Heart left ventricle (tissue), 13 donors: ENCODE results near the gene CLSTN2.

Experiments used
- CTCF ChIP-seq, 12 donors: fragments of 200-600 bp; sonication (generic) in 4 of 12; IDR thresholded peaks; one replicate each; pipeline versions ENCODE4 v1.5.0 to v1.8.0; 2018 to 2022; ENCODE audit warnings: antibody characterized with exemption in 12 of 12, mild to moderate bottlenecking in 5 of 12
- POLR2A ChIP-seq, 2 donors: fragments of 450-650 bp; IDR thresholded peaks; one replicate each; pipeline ENCODE4 v1.6.1; 2017; ENCODE audit warnings: antibody characterized with exemption in 2 of 2, mild to moderate bottlenecking in 2 of 2, moderate library complexity in 2 of 2
- donor health status: ischemic (EF 13 %, LVEDD 7.1; RV severe dilation, severe dysfunction).
- donor health status: DM: no; HTN: yes; CAD: no.
- donor health status: DM: no; HTN: no; CAD: no.
- donor health status: ischemic (EF 25% LVEDD 6.9; RV normal size, moderate dysfunction).
- donor health status: ischemic (EF 25% LVEDD 5.7; RV mildly dilated, moderate dysfunction).
- donor health status: ischemic (EF 35%, LVEDD 5.7; RV mildly dilated, moderate dysfunction).
- donor health status: nonischemic (EF 11% LVEDD 7.7; RV severe dilation, severe dysfunction).
- donor health status: DM: yes; HTN: yes; CAD: no.
- donor health status: PGD.
- donor health status: ischemic (EF 29% LVEDD 5.4; RV normal size, mild dysfunction).
- donor health status: nonischemic (EF 23%, LVEDD 6.1; RV moderate dilation, normal function).

GRCh38 chr3:140341203-140341602 is 406.2 kb downstream of the CLSTN2 start:
- TF ChIP-seq POLR2A (IDR thresholded peaks at IDR 0.05) = no peak
- TF ChIP-seq CTCF (IDR thresholded peaks at IDR 0.05) = no peak
